ENCODE measurements around the gene CDH11. TPM values are rescaled to one million over a fixed set of nuclear protein-coding genes. Genes with fewer than 3 reads are reported as not detected.

The CDH11 gene
- total and polyA plus RNA-seq, 2 of the 4 experiments (the other 2 are of a cell fraction) = 266 to 601 TPM

DNA sequence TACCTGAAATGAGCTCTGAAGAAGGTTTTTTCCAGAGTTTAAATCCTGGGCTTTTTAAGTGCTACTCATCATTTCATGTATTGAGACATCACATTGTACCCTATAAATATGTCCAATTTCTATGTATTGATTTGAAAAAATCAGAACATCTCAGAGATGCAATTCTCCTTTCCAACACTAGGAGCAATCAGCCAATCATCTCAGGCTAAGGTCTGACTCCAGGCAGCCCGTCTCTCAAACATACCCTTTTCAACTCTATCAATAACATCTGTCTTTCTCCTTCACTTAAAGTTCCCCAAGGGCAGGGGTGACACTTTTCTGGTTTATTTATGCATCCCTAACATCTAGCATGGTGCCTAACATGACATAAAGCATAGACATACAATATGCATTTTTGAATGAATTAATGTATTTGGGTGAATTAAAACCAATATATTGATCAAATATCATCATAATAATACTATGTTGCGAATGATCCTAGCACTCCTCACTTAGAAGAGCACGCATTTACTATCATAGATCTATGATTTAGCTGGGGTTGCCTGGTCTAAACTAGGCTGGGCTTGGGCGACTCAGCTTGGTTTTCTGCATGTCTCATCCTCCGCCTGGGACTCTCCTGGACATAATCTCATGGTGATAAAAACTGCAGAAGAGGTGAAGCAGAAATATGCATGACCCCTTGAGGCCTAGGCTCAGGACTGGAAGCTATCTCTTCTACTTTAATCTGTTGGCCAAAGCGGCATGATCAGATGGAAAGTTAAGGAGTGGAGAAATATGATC is 5.2 kb upstream of the CDH11 start:
- CTCF ChIA-PET = no interaction called here
- intact Hi-C loops (cut with micrococcal nuclease) = loop anchor here (10.0 kb wide), 1 partner anchor 548 kb away; no protein-coding TSS in a partner anchor

More for the DNA sequence above, 5.2 kb upstream of the CDH11 start:
- peaks cover 8% of the 10 kb centered on the region for H3K4me1 ChIP-seq (ENCODE audit: control insufficient read depth, insufficient read depth, low read length)
- no peak overlapping the region for H3K4me3 ChIP-seq (ENCODE audit: insufficient read depth, low read depth, low read length)
- H3K4ac ChIP-seq (ENCODE audit: low read depth, low read length) = no peak overlapping the region
- no peak overlapping the region for H3K4me2 ChIP-seq (ENCODE audit: low read depth, low read length)
- no peak overlapping the region for H3K18ac ChIP-seq (ENCODE audit: low read depth, low read length)
- H3K9me3 ChIP-seq (ENCODE audit: control insufficient read depth, insufficient read depth, low read length) = no peaks in the 10 kb centered on the region
- TF ChIP-seq, protein P1, sequence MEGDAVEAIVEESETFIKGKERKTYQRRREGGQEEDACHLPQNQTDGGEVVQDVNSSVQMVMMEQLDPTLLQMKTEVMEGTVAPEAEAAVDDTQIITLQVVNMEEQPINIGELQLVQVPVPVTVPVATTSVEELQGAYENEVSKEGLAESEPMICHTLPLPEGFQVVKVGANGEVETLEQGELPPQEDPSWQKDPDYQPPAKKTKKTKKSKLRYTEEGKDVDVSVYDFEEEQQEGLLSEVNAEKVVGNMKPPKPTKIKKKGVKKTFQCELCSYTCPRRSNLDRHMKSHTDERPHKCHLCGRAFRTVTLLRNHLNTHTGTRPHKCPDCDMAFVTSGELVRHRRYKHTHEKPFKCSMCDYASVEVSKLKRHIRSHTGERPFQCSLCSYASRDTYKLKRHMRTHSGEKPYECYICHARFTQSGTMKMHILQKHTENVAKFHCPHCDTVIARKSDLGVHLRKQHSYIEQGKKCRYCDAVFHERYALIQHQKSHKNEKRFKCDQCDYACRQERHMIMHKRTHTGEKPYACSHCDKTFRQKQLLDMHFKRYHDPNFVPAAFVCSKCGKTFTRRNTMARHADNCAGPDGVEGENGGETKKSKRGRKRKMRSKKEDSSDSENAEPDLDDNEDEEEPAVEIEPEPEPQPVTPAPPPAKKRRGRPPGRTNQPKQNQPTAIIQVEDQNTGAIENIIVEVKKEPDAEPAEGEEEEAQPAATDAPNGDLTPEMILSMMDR (conservative IDR thresholded peaks at IDR 0.05; ENCODE audit: low read depth, low read length) = peak; percentile 11; the same call in 1 of the 2 replicates
- no peak for TF ChIP-seq MXI1 (IDR thresholded peaks at IDR 0.05; ENCODE audit: borderline replicate concordance, low read depth, low read length)
- no CpG with 5 or more reads among the region's 6 CpGs for WGBS, 2 experiments (ENCODE audit: extremely low coverage in 2 of 2, insufficient read length in 1 of 2)
- no peak overlapping the region for H2BK15ac ChIP-seq (ENCODE audit: low read depth, low read length)
- no peak overlapping the region for H3K14ac ChIP-seq (replicated peaks; ENCODE audit: low read depth, low read length)
- H3K23ac ChIP-seq (ENCODE audit: low read depth, low read length) = no peak overlapping the region
- dilution Hi-C loops (cut with HindIII; ENCODE audit: low sequenced_read_pairs, unreplicated experiment) = no loop called here
- no peak overlapping the region for H2BK120ac ChIP-seq (ENCODE audit: low read depth, low read length)
- H3K27ac ChIP-seq (ENCODE audit: insufficient read depth, low read length) = no peak overlapping the region
- POLR2A ChIA-PET (ENCODE audit: unreplicated experiment) = no interaction called here
- H4K20me1 ChIP-seq (ENCODE audit: insufficient read depth, low read length) = no peaks in the 10 kb centered on the region
- no peaks in the 10 kb centered on the region for H3K36me3 ChIP-seq (ENCODE audit: control insufficient read depth, insufficient read depth, low read length)
- no peak overlapping the region for H2AK9ac ChIP-seq (replicated peaks; ENCODE audit: low read depth, low read length, poor library complexity)
- H2AFZ ChIP-seq (replicated peaks; ENCODE audit: low read length, poor library complexity) = no peak overlapping the region
- no peak overlapping the region for H4K91ac ChIP-seq (ENCODE audit: insufficient read depth, low read depth, low read length)
- H3K79me1 ChIP-seq (ENCODE audit: low read depth in 1 of 2, low read length in 2 of 2) = peaks cover 10 to 19% of the 10 kb centered on the region in 2 experiments
- no TSS peak for BruUV-seq (replicated peaks)
- no peaks in the 10 kb centered on the region for H3K27me3 ChIP-seq (ENCODE audit: control insufficient read depth, insufficient read depth, low read length)
- DNase-seq (no peak), ATAC-seq (ENCODE audit: low read depth) (no peak)
- H3K9ac ChIP-seq (ENCODE audit: low read depth, low read length) = no peak overlapping the region
- H3K9me1 ChIP-seq (ENCODE audit: insufficient read depth, low read length) = peaks cover 4% of the 10 kb centered on the region; the same call in 1 of the 2 replicates
- H2BK20ac ChIP-seq (ENCODE audit: low read depth, low read length) = no peak overlapping the region
- in situ Hi-C loops (cut with MboI; ENCODE audit: low sequenced_read_pairs) = no loop called here
- no peak overlapping the region for H3K56ac ChIP-seq (ENCODE audit: extremely low read depth, insufficient read depth, low read length)
- H4K8ac ChIP-seq (ENCODE audit: low read depth in 2 of 2, low read length in 2 of 2) = no peak overlapping the region
- no peak overlapping the region for H2BK5ac ChIP-seq (ENCODE audit: low read depth, low read length, poor library complexity, severe bottlenecking)
- no peak overlapping the region for H2AK5ac ChIP-seq (ENCODE audit: low read depth, low read length)
- no peak overlapping the region for H4K5ac ChIP-seq (ENCODE audit: low read depth, low read length)
